T-helper 1 cell treated with Interleukin-12 subunit alpha and Interleukin-12 subunit beta and Interleukin-4 antibody, amounts not matched to agents 30 μg/mL and 1 μg/mL, for 36 hours (primary cell): Measurements from ENCODE around the gene PPP6R3.
"Not testable (repeated sequence)": the region's sequence is repeated elsewhere in the genome, so short reads cannot be mapped to it uniquely, and the experiment has no call there.

Experiments used
- H3K27ac Mint-ChIP-seq: one replicate; pipeline ENCODE4 v1.8.0; 2021; ENCODE audit warnings: mild to moderate bottlenecking, mixed read lengths
- H3K27me3 Mint-ChIP-seq: one replicate; pipeline ENCODE4 v1.8.0; 2021; ENCODE audit warnings: low read depth, mixed read lengths
- H3K36me3 Mint-ChIP-seq: one replicate; pipeline ENCODE4 v1.8.0; 2021; ENCODE audit warnings: low read depth, mixed read lengths
- H3K4me1 Mint-ChIP-seq: one replicate; pipeline ENCODE4 v1.8.0; 2021; ENCODE audit warnings: low read depth, mixed read lengths
- H3K4me3 Mint-ChIP-seq: one replicate; pipeline ENCODE4 v1.8.0; 2021; ENCODE audit warnings: mild to moderate bottlenecking, moderate library complexity, mixed read lengths
- H3K9me3 Mint-ChIP-seq: one replicate; pipeline ENCODE4 v1.8.0; 2021; ENCODE audit warnings: mixed read lengths

Gene PPP6R3

DNA sequence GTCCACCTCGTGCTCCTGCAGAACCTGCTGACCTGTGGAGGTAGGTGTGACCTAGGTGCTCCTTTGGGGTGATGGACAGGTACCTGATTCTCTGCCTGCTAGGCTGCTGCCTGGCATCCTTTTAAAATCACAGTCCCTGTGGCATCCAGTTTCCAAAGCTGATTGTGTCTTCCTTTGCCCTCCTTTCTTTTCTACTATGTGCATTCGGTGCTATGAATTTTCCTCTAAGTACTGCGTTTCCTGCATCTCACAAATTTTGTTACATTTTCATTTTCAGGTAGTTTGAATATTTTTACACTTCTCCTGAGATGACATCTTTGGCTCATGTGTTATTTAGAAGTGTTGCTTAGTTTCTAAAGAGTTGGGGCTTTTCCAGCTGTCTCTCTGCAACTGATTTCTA lies 30.9 kb upstream of the PPP6R3 start:
- no peak overlapping the region for H3K4me3 Mint-ChIP-seq
- peaks cover 24% of the 10 kb centered on the region for H3K9me3 Mint-ChIP-seq
- no peaks in the 10 kb centered on the region for H3K4me1 Mint-ChIP-seq
- no peak overlapping the region for H3K27ac Mint-ChIP-seq
- peaks cover 30% of the 10 kb centered on the region for H3K36me3 Mint-ChIP-seq
- no peaks in the 10 kb centered on the region for H3K27me3 Mint-ChIP-seq

DNA sequence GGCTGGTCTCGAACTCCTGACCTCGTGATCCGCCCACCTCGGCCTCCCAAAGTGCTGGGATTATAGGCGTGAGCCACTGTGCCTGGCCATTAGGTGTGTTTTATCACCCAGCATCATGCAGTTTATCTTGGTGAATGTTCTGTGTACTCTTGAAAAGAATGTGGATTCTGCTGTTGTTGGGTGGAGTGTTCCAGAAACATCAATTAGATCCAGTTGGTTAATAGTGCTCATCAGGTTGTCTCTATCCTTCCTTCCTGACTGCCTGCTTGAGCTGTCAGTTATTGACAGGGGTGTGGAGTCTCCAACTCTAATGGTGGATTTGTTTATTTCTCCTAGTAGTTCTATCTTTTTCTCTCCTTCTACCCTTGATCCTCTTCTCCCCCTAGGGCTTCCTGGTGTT lies 30.2 kb upstream of the PPP6R3 start:
- Mint-ChIP-seq H3K27me3 (no peaks in the 10 kb centered on the region), H3K4me3 (no peak overlapping the region), H3K27ac (no peak overlapping the region), H3K4me1 (no peaks in the 10 kb centered on the region), H3K9me3 (peaks cover 24% of the 10 kb centered on the region), H3K36me3 (peaks cover 30% of the 10 kb centered on the region)

GRCh38 chr11:68430801-68431200 lies 29.8 kb upstream of the PPP6R3 start:
- Mint-ChIP-seq H3K4me3 (no peak overlapping the region), H3K27ac (no peak overlapping the region), H3K4me1 (no peaks in the 10 kb centered on the region), H3K27me3 (no peaks in the 10 kb centered on the region), H3K9me3 (peaks cover 24% of the 10 kb centered on the region), H3K36me3 (peaks cover 30% of the 10 kb centered on the region)

DNA sequence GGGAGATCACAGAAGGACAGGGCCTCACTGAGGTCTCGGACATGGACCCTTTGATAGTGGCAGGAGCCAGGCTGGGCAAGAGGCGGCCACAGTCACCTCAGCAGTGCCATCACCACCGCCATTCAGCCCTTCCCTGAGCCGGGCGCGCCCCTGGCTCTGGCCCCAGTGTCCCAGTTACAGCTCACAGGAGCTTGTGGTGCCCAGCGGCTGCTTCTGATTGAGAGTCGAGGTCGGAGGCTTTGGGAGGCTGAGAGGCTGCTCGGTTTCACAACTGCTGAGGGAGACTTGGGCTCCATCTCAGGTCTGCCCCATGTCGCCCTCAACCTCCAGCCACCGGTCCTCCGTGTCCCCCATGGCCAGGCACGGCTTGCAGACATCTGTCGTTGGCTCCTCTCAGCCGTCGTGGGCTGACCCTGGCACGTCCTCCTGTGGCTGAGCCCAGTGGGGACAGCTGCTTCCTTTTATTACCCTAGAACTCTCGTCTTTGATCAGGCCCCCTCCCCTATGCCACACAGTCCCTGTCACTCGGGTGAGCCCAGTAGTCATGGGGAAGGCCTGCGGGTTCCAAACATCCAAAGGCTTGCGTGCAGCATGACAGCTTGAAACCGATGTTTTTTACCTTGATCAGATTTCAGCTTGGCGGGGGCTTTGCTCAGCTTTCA lies 28.4 kb upstream of the PPP6R3 start:
- H3K36me3 Mint-ChIP-seq, result peaks cover 24% of the 10 kb centered on the region
- no peak overlapping the region for H3K27ac Mint-ChIP-seq
- H3K4me1 Mint-ChIP-seq, result peaks cover 1% of the 10 kb centered on the region
- peaks cover 24% of the 10 kb centered on the region for H3K9me3 Mint-ChIP-seq
- H3K27me3 Mint-ChIP-seq, result no peaks in the 10 kb centered on the region
- H3K4me3 Mint-ChIP-seq, result no peak overlapping the region

DNA sequence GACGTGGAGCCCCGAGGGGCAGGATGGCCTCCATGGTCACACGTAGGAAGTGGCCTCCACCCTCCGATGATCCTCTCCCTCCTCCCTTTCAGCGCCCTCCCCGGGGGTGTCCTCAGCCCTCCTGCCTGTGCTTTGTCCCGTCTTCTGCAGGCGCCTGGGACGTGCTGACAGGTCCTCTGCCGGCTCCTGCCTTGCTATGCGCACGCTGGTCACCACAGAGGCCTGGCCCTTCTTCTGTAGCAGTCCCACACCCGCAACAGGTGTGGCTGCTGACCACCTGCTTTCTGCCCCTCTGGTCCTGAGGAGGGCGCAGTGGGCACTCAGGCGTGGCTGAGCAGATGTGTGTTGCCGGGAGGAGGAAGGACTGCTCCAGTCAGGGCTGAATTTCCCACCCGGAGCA lies 27.7 kb upstream of the PPP6R3 start:
- H3K9me3 Mint-ChIP-seq, result peaks cover 24% of the 10 kb centered on the region
- H3K4me1 Mint-ChIP-seq, result peaks cover 5% of the 10 kb centered on the region
- no peaks in the 10 kb centered on the region for H3K27me3 Mint-ChIP-seq
- no peak overlapping the region for H3K27ac Mint-ChIP-seq
- H3K4me3 Mint-ChIP-seq, result no peak overlapping the region
- peaks cover 23% of the 10 kb centered on the region for H3K36me3 Mint-ChIP-seq

- Mint-ChIP-seq H3K27me3 (no peaks in the 10 kb centered on the region), H3K4me3 (no peak overlapping the region), H3K4me1 (peaks cover 6% of the 10 kb centered on the region), H3K27ac (no peak overlapping the region), H3K9me3 (peaks cover 20% of the 10 kb centered on the region), H3K36me3 (peaks cover 19% of the 10 kb centered on the region)
Measured at GRCh38 chr11:68433541-68433940, 27.0 kb upstream of the PPP6R3 start.

- Mint-ChIP-seq H3K9me3 (peaks cover 16% of the 10 kb centered on the region), H3K36me3 (peaks cover 15% of the 10 kb centered on the region)
- H3K4me1 Mint-ChIP-seq, H3K27me3 Mint-ChIP-seq, H3K27ac Mint-ChIP-seq, H3K4me3 Mint-ChIP-seq: not testable (repeated sequence)
Measured at GRCh38 chr11:68434159-68434558, 26.4 kb upstream of the PPP6R3 start.

DNA sequence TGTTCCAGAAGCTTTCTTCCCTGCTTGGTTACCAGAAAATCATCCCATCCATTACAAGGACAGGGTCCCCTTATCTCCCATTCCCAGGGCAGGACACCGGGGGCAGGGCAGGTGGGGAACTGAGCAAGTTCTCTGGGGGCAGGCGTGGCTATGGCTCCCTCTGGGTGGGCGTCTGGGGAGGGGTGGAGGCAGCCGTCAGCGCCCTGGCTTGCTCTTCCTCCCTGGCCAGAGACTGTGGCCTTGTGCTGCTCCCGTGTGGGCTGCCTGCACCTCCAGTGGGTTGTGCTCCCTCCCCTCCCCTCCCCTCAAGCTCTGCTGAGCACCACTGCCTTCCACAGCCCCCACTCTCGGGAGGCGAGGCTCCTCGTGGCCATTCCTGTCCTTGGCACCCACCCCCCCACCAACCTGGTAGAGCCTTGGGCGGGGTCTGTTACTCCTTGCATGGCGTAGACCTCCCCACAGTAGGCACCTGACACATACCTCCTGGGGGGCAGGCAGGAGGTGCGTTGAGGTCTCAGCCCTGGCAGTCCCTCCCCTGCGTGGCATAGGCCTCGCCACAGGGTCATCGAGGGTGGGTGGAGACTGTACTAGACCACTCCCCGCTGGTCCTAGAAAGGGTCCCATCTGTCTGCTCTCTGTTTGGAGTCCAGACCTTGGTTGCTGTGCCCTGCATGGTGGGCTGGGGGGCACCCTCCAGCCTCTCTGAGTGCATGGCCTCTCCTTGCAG lies 24.2 kb upstream of the PPP6R3 start:
- Mint-ChIP-seq H3K36me3 (peaks cover 1% of the 10 kb centered on the region), H3K4me1 (peaks cover 6% of the 10 kb centered on the region), H3K27ac (no peak overlapping the region), H3K9me3 (no peaks in the 10 kb centered on the region), H3K4me3 (no peak overlapping the region), H3K27me3 (no peaks in the 10 kb centered on the region)

GRCh38 chr11:68436985-68437926 lies 23.3 kb upstream of the PPP6R3 start:
- Mint-ChIP-seq H3K4me3 (no peak overlapping the region), H3K27me3 (no peaks in the 10 kb centered on the region), H3K36me3 (no peaks in the 10 kb centered on the region), H3K9me3 (no peaks in the 10 kb centered on the region), H3K27ac (peak overlapping the region; percentile 39), H3K4me1 (peaks cover 6% of the 10 kb centered on the region)

DNA sequence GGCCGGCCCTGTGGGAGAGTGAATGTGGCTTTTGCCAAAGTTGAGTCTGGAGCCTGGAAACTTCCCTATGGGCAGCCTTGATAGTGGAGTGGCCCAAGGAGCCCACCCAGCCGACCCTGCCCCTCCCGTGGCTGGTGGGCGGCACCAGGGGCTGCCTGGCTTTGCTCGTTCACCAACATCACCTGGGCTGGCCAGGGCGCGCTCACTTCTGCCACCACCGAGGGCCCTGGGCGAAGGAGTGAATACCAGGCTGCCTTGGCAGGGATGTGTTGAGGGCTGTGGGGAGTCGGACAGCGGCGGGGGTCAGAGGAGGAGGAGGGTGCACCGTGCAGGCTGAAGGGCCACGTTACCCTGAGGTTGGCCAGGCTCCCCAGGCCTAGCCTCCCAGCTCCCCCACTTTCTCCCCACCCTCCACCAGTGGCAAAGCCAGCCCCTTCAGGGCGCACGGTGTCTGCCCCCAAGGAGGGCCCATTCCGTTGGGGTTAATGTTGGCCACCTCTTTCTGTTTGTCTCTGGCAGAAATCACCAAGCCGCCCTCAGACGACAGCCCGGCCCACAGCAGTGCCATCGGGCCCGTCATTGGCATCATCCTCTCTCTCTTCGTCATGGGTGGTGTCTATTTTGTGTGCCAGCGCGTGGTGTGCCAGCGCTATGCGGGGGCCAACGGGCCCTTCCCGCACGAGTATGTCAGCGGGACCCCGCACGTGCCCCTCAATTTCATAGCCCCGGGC lies 22.5 kb upstream of the PPP6R3 start:
- Mint-ChIP-seq H3K27me3 (no peaks in the 10 kb centered on the region), H3K27ac (no peak overlapping the region), H3K36me3 (no peaks in the 10 kb centered on the region), H3K9me3 (no peaks in the 10 kb centered on the region), H3K4me3 (no peak overlapping the region), H3K4me1 (peaks cover 6% of the 10 kb centered on the region)

DNA sequence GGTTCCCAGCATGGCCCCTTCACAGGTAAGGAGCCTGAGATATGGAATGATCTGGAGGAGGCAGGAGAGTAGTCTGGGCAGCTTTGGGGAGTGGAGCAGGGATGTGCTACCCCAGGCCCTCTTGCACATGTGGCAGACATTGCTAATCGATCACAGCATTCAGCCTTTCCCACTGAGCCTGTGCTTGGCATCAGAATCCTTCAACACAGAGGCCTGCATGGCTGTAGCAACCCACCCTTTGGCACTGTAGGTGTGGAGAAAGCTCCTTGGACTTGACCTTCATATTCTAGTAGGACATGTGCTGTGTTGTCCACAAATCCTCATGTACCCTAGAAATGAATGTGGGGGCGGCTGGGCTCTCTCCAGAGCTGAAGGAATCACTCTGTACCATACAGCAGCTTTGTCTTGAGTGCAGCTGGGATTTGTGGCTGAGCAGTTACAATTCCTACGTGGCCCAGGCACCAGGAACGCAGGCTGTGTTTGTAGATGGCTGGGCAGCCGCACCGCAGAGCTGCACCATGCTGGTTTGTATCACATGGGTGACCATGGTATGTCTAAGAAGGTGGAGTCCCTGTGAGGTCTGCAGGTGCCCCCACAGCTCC lies 21.8 kb upstream of the PPP6R3 start:
- no peaks in the 10 kb centered on the region for H3K36me3 Mint-ChIP-seq
- no peak overlapping the region for H3K27ac Mint-ChIP-seq
- no peak overlapping the region for H3K4me3 Mint-ChIP-seq
- H3K9me3 Mint-ChIP-seq, result no peaks in the 10 kb centered on the region
- H3K27me3 Mint-ChIP-seq, result no peaks in the 10 kb centered on the region
- H3K4me1 Mint-ChIP-seq, result peaks cover 6% of the 10 kb centered on the region

- Mint-ChIP-seq H3K27ac (no peak overlapping the region), H3K4me1 (peaks cover 6% of the 10 kb centered on the region), H3K9me3 (no peaks in the 10 kb centered on the region), H3K4me3 (no peak overlapping the region), H3K36me3 (no peaks in the 10 kb centered on the region), H3K27me3 (no peaks in the 10 kb centered on the region)
Measured at GRCh38 chr11:68439355-68440065, 21.0 kb upstream of the PPP6R3 start.

DNA sequence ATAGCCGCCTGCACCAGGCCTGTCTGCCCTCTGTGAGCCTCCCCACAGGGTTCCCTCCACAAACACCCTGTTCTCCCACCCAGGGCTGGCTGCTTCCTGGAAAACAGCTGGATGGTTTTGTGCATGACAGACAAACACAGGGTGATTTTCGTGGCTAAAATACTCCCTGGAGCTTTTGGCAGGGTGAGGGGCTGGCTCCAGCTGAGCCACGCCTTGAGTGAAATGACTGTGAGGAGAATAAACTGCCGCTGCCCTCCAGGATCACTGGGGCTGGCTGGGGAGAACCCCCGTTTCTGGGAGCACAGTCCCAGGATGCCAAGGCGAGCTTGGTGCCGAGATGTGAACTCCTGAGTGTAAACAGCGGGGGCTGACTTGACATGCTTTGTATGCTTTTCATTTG lies 20.3 kb upstream of the PPP6R3 start:
- H3K27ac Mint-ChIP-seq, result no peak overlapping the region

More for the DNA sequence above, 20.3 kb upstream of the PPP6R3 start:
- H3K9me3 Mint-ChIP-seq, result no peaks in the 10 kb centered on the region
- no peaks in the 10 kb centered on the region for H3K36me3 Mint-ChIP-seq
- H3K4me3 Mint-ChIP-seq, result no peak overlapping the region
- no peaks in the 10 kb centered on the region for H3K27me3 Mint-ChIP-seq
- H3K4me1 Mint-ChIP-seq, result peaks cover 6% of the 10 kb centered on the region
